Stimulated activated CD4-positive, alpha-beta T cell treated with anti-CD3 and anti-CD28 coated beads, Interleukin-12 subunit alpha, Interleukin-12 subunit beta, amount 100 ng/mL, for 48 hours (primary cell): ENCODE data around the gene AFG1L.
"Not testable (repeated sequence)": the region's sequence is repeated elsewhere in the genome, so short reads cannot be mapped to it uniquely, and the experiment has no call there.

ENCODE experiments used
- DNase-seq, 3 donors: peaks; one replicate each; pipeline ENCODE4 v3.0.0-alpha.2; 2020; ENCODE audit warnings: low read depth in 2 of 3, low spot score in 1 of 3

The AFG1L gene

GRCh38 chr6:108294727-108295625 is at the start of gene AFG1L:
AFG1L (plus strand) TSS chr6:108295054; CDS start chr6:108295080, 26 bp downstream.
- peak; percentile 71 to 88 (median 83) for DNase-seq

DNA sequence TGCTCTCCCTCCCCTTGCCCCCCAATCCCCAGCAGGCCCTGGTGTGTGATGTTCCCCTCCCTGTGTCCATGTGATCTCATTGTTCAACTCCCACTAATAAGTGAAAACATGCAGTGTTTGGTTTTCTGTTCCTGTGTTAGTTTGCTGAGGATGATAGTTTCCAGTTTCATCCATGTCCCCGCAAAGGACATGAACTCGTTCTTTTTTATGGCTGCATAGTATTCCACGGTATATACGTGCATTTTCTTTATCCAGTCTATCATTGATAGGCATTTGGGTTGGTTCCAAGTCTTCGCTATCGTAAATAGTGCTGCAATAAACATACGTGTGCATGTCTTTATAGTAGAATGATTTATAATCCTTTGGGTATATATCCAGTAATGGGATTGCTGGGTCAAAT is 49.8 kb upstream of the AFG1L start:
- DNase-seq, result not testable (repeated sequence)

DNA sequence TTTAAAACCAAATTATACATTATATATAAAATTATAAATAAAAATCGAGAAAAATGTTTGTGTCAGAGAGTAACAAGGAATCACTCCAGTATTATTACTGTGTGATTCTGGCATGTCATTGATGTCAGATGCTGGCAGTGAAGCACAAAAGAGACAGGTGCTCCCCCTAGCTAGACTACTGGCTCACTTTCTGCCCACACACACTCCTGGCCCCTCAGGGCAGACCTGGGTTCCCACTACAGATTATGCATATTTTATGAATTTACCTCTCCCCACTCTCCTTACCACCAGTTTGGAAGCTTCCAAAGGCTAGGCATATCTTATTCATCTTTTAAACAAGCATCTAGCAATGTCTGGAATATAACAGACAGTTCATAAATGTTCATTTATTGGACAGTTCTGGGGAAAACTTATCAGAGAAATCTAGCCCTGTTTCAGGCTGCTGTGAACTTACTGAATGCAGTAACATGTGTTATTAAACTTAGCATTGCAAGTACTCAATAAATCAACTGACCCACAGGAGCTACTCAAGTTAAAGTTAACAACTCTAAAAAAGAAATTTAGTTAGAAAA is 46.8 kb upstream of the AFG1L start:
- no peak for DNase-seq

DNA sequence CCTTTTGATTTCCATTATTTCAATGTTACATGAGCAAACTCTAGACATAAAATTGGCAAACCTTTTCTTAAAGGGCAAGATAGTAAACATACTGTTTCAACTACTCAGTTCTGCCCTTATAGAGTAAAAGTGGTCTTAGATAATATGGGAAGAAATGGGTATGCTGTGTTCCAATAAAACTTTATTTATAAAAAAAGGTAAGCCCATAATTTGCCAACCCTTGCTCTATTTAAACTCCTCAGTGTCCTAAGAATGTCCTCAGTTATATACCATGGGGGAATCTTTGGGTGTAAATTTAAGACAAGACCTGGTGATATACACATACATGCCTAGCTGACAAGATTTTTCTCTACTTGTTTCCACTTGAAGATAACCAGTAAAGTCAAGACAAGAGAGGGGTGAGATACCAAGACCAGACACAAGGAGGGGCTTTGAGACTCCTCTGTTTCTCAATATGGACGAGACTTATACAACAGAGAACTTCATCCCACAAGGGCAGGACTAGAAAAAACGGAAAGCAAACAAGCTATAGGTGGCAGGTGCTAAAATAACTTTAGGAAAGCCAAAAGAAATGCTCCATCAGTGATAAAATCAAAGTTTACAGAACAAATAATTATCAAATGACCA is 44.5 kb upstream of the AFG1L start:
- no peak for DNase-seq

DNA sequence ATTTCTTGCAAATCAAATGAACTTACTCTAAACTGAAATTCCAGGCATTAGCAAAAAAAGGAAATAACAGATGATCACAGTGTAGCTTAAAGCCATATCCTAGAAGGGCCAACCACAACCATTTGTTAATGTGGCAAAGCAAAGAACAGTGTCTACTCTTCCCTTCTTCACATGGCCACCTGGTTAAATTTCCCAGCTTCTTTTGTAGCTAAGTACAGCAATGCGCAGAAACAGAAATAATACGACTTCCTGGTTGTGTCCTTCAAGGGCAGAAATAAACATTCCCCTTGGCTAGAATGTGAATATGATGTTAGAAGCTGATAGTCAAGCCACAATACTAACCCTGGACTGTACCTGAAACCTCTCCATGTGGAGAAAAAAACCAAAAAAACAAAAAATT is 43.6 kb upstream of the AFG1L start:
- DNase-seq, result no peak

GRCh38 chr6:108252055-108252454 is 42.8 kb upstream of the AFG1L start:
- no peak for DNase-seq

- no peak for DNase-seq
These were observed 41.6 kb upstream of the AFG1L start for GRCh38 chr6:108253241-108253640.

- no peak for DNase-seq
These were observed 40.1 kb upstream of the AFG1L start for GRCh38 chr6:108254433-108255410.

DNA sequence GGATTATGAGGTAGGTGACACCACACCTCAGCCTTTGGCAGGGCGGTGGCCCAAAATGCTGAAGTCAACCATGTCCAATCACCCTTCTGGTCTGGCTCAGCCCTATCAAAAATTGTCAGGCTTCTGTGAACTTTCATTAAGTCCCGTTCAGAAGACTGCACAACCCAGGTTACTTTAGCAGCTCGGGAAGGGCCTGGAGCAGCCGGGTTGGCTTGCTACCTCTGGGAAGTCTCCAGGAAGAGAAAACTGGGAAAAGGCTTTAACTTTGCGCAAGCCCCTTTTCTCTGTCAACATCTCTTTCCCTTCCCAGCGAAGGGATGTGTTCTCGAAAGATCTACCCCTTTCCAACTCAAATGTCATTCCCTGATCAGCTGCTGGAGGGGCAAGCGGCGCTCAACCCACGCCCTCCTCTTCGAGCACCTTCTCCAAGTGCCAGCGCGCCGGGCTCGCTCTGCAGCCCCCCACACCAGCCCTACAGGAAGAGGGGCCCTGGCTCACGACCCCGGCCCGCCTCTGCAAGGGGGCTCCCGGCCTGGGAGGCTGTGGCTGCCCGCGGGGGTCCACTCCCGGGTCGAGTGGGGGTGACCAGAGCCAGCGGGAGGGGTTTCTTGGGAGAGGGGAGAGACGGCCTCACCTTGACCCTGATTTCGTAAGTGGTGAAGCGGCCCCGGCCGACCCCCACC is 34.6 kb upstream of the AFG1L start:
- peak in 2 of 3 donors; percentile 5 to 8 for DNase-seq

- DNase-seq, result peak; percentile 77 to 85 (median 84)
These were observed 33.9 kb upstream of the AFG1L start, which contains the start of gene SNX3 for GRCh38 chr6:108260809-108261569. SNX3 (minus strand) TSS chr6:108261040; CDS start chr6:108260921, 119 bp downstream.

- DNase-seq, result no peak
These were observed 31.5 kb upstream of the AFG1L start for GRCh38 chr6:108263371-108263770.

- DNase-seq, result no peak
These were observed 26.0 kb upstream of the AFG1L start for GRCh38 chr6:108268845-108269244.

- not testable (repeated sequence) for DNase-seq
These were observed 24.9 kb upstream of the AFG1L start for GRCh38 chr6:108269955-108270354.

GRCh38 chr6:108274546-108274945 is 20.3 kb upstream of the AFG1L start:
- DNase-seq, result no peak

DNA sequence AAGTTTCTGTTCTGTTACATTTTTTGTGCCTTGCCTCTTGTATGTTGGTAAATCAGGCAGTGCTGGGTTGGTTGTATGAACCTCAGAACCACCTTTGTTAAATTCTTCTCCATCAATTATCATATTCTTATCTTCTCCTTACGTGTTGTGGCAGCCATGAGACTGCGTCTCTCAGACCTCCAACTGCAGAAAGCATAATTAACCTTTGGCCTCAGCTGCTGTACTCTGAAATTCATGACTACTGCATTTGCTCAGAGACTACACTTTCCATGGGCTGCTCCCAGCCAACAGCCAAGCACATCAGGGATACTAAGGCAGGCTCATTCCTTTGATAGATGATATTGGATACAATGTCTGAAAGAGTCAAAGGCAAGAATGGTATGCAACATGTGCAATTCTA is 18.9 kb upstream of the AFG1L start:
- DNase-seq, result no peak

- no peak for DNase-seq
These were observed 17.6 kb upstream of the AFG1L start for GRCh38 chr6:108277295-108277694.

- no peak for DNase-seq
These were observed 17.0 kb upstream of the AFG1L start for GRCh38 chr6:108277831-108278230.

GRCh38 chr6:108285381-108285780 is 9.5 kb upstream of the AFG1L start:
- no peak for DNase-seq

- DNase-seq, result no peak
These were observed 8.5 kb upstream of the AFG1L start for GRCh38 chr6:108286366-108286765.
